C4-2B (cell line): Measurements from ENCODE around the gene SRPK1.

ENCODE experiments used
- CTCF ChIP-seq: fragments of 450-650 bp; conservative IDR thresholded peaks from 2 replicates; pipeline ENCODE4 v1.5.1; 2017; ENCODE audit warnings: mild to moderate bottlenecking
- ZFX ChIP-seq: fragments of 450-650 bp; IDR thresholded peaks from 2 replicates; pipeline ENCODE4 v1.6.1; 2017

DNA sequence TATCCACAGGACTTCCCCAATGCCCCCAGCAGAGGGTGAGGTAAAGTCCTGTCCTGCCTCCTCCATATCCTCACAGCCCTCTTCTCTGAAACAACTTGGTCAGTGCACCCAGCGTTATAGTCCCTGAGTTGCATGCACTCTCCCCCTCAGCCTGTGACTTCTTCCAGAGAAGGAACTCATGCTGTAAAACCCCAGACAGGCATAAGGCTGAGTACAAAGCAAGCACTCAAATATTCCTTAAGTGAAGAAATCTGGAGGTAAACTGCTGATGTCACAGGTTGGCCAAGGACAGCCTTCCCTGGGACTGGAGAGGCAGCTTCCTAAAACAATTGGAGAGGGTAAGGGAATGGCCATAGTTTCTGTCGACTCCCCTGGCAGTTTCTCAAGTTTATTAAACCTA, 12.9 kb upstream of the SRPK1 start:
- TF ChIP-seq CTCF = no peak
- no peak for TF ChIP-seq ZFX
